Mononuclear cell (primary cell): ENCODE results near the gene BICD2. TPM values are rescaled to one million over a fixed set of nuclear protein-coding genes. Genes with fewer than 3 reads are reported as not detected.

ENCODE experiments used
- H3K27me3 ChIP-seq: 2 replicates; pipeline ENCODE4 v1.6.0; 2011; ENCODE audit warnings: low read length, control low read depth; ENCODE audit not compliant: insufficient read depth
- H3K4me1 ChIP-seq: 2 replicates; pipeline ENCODE4 v1.5.1; 2011; ENCODE audit warnings: mild to moderate bottlenecking, low read length, control low read depth; ENCODE audit not compliant: insufficient read depth
- H3K4me3 ChIP-seq: 2 replicates; pipeline ENCODE4 v1.5.1; 2011; ENCODE audit warnings: mild to moderate bottlenecking, low read length, moderate library complexity
- H3K9me3 ChIP-seq: 2 replicates; pipeline ENCODE4 v1.5.1; 2011; ENCODE audit warnings: low read depth, mild to moderate bottlenecking, control low read depth, low read length
- total RNA-seq: library from RNA; depleted of rRNA; stranded (reverse); fragments of >200 nt; gene quantifications from one replicate; pipeline ENCODE4 v1.2.3, GENCODE V29; 2012

Gene BICD2
- total RNA-seq, 1 donor = 27.9 TPM

GRCh38 chr9:92746567-92747458 is 17.8 kb downstream of the BICD2 start:
- Histone ChIP-seq H3K4me3 (no peak overlapping the region), H3K27me3 (no peaks in the 10 kb centered on the region), H3K9me3 (no peaks in the 10 kb centered on the region), H3K4me1 (peaks cover 57% of the 10 kb centered on the region)

DNA sequence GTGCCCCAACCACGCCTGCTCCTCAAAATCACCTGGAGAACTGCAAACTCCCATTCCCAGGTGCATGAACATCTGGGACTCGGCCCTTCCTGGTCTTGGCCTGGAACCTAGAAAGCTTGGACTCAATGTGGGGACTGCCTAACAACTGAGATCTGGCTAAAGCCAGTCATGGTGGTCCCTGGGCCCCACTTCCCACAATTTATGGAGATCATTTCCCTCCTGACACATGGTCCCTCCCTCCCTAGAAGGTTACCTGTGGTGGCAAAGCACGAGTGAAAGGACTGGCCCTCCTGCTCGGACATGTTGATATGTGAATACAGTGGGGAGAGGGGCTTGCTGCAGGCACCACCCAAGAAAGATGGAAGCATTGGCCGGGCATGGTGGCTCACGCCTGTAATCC is 18.8 kb downstream of the BICD2 start:
- H3K9me3 ChIP-seq = no peaks in the 10 kb centered on the region
- no peak overlapping the region for H3K4me3 ChIP-seq
- H3K4me1 ChIP-seq = peaks cover 55% of the 10 kb centered on the region
- H3K27me3 ChIP-seq = no peaks in the 10 kb centered on the region

DNA sequence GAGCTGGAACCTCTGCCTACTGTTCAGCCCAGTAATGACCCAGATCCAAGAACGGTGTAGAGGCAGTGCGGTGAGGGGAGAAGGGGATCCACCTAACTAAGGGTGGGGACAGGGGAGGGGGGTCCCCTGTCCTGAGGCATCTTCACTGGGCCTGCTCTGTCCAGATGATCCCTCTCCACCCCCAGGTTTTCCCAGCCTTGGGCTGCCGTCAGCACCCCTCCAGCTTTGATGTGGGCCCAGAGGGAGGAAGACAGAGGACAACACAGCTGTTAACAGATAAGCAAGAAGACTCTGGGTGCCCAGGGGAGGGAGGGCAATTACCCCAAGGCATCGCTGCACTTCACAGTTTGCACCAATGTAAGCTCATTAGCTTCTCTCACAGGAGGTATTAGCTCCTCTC is 19.3 kb downstream of the BICD2 start:
- no peaks in the 10 kb centered on the region for H3K9me3 ChIP-seq
- H3K4me1 ChIP-seq = peaks cover 60% of the 10 kb centered on the region
- no peak overlapping the region for H3K4me3 ChIP-seq
- no peaks in the 10 kb centered on the region for H3K27me3 ChIP-seq

DNA sequence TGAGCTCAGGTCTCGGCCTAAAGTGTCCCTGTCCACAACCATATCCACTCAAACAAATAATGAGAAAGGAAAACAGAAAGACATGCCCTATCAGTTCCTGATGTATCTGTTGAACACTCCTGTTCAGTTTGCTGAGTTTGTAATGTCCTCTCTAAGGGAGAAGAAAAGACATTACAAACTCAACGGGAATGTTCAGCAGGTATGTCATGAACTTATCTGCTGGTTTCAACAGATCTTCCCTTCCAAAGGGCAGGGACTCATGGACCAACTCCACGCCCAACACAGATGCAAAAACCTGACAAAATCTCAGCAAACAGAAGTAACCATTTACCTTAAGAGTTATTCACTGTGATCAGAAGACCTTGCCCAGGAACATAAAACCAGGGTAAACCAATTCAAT is 23.7 kb downstream of the BICD2 start:
- no peaks in the 10 kb centered on the region for H3K27me3 ChIP-seq
- peaks cover 70% of the 10 kb centered on the region for H3K4me1 ChIP-seq
- H3K4me3 ChIP-seq = no peak overlapping the region
- no peaks in the 10 kb centered on the region for H3K9me3 ChIP-seq

DNA sequence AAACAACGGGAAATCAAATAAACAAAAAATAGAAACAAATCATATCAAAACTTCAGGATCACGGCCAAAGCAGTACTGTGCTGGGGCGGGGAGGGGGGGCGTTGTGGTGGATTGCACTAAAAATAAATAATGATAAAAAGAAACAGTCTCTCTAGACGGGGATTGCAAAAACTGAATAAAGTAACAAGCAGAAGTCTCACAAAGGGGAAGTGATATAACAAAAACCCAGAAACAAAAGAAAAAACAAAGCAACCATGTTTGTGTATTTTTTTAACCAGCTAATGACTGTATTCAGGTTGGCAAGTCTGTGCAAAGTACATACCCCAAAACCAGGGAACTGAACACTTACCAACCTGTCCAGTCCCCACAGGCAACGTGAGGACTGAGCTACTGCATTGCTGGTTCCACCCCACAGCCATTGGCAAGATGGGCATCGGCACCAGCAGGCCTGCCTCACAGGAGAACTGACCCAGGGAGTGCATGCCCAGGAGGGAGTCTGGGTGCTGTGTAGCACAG is 24.1 kb downstream of the BICD2 start:
- Histone ChIP-seq H3K27me3 (no peaks in the 10 kb centered on the region), H3K9me3 (no peaks in the 10 kb centered on the region), H3K4me1 (peaks cover 75% of the 10 kb centered on the region), H3K4me3 (peak overlapping the region; percentile 16)

- Histone ChIP-seq H3K4me3 (peak overlapping the region; percentile 16), H3K4me1 (peaks cover 76% of the 10 kb centered on the region), H3K9me3 (no peaks in the 10 kb centered on the region), H3K27me3 (no peaks in the 10 kb centered on the region)
Measured at GRCh38 chr9:92740009-92740408, 24.6 kb downstream of the BICD2 start.

DNA sequence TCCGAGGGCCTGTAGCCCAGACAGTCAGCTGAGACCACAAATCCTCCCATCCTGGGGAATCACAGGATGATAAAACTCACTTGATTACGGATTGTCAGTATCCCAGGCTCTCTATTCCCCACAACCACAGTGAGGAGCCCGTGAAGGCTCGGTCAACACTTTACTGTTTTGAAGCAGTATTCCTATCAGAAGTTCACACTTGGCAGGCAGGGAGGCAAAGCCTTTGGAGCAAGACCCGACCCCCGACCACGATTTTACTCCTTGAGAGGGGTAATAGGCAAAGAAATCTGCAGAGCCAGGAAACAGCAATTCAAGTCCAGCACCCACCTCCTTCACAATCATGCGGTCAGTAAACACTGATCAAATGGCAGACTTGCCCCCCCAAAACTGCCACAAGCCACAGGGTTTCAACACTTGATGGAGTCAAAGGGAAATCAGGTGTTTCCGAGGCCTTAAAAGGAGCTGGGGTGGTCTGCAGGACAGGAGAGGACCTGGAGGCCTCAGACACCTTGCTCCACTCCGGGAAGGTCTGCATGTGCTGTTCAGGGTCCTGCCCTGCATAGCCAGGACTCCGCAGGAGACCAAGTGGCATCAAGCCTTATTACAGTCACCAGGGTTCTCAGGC is 25.2 kb downstream of the BICD2 start:
- Histone ChIP-seq H3K27me3 (no peaks in the 10 kb centered on the region), H3K9me3 (no peaks in the 10 kb centered on the region), H3K4me3 (no peak overlapping the region), H3K4me1 (peaks cover 80% of the 10 kb centered on the region)

- no peak overlapping the region for H3K4me3 ChIP-seq
- no peaks in the 10 kb centered on the region for H3K27me3 ChIP-seq
- no peaks in the 10 kb centered on the region for H3K9me3 ChIP-seq
- H3K4me1 ChIP-seq = peaks cover 75% of the 10 kb centered on the region
Measured at GRCh38 chr9:92738661-92739081, 26.0 kb downstream of the BICD2 start.

DNA sequence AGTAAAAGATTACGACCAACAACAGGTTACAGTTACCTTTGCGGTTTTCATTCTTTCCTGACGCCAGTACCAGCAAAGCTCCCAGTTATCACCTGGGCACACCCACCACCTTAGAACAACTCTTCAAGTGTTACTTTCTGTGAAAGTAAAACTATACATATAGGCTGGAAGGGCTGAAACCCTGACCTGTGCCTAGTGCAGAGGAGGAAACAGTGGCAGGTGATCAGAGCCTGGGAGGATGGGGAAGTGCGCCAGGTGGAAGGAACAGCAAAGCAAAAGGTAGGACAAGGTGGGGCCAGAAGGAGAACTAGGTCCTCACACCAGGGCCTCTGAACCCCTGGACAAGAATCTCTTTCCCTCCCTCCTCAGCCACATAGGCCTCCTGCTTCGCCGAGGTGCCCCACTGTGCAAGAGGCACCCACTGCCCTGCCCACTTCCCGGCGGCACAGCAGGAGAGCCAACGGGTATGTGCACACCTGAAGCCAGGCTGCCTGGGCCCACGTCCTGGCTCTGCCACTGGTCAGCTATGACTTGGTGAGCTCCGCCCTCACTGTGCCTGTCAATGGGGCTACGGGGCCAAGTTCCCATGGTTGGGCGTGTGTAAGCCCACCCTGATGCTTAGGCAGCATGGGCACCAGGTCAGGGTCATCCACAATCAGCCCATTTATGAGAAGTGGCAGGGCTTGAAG is 26.9 kb downstream of the BICD2 start:
- H3K9me3 ChIP-seq = no peaks in the 10 kb centered on the region
- H3K27me3 ChIP-seq = no peaks in the 10 kb centered on the region
- H3K4me1 ChIP-seq = peaks cover 67% of the 10 kb centered on the region
- H3K4me3 ChIP-seq = no peak overlapping the region

DNA sequence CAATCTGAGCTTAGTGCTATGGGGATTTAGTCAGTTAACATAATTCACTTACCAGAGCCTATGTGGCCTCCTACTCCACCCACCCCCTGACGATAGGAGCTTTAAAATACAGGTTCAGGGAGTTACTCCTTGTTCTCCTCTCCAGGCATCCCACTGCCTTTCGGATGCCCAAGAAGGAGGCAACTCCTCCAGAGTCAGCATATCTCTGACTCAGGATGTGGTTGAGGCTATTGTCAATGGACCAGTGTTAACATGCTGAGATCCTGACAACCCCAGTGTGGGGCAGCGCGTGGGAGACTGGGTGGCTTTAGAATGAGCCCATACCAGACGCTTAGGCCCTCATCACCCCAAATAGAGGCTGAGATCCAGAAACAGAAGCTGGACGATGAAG is 27.4 kb downstream of the BICD2 start:
- peaks cover 61% of the 10 kb centered on the region for H3K4me1 ChIP-seq
- H3K9me3 ChIP-seq = no peaks in the 10 kb centered on the region
- H3K27me3 ChIP-seq = no peaks in the 10 kb centered on the region
- H3K4me3 ChIP-seq = no peak overlapping the region

- Histone ChIP-seq H3K4me3 (no peak overlapping the region), H3K9me3 (no peaks in the 10 kb centered on the region), H3K4me1 (peaks cover 62% of the 10 kb centered on the region), H3K27me3 (no peaks in the 10 kb centered on the region)
Measured at GRCh38 chr9:92736563-92737215, 27.9 kb downstream of the BICD2 start.

DNA sequence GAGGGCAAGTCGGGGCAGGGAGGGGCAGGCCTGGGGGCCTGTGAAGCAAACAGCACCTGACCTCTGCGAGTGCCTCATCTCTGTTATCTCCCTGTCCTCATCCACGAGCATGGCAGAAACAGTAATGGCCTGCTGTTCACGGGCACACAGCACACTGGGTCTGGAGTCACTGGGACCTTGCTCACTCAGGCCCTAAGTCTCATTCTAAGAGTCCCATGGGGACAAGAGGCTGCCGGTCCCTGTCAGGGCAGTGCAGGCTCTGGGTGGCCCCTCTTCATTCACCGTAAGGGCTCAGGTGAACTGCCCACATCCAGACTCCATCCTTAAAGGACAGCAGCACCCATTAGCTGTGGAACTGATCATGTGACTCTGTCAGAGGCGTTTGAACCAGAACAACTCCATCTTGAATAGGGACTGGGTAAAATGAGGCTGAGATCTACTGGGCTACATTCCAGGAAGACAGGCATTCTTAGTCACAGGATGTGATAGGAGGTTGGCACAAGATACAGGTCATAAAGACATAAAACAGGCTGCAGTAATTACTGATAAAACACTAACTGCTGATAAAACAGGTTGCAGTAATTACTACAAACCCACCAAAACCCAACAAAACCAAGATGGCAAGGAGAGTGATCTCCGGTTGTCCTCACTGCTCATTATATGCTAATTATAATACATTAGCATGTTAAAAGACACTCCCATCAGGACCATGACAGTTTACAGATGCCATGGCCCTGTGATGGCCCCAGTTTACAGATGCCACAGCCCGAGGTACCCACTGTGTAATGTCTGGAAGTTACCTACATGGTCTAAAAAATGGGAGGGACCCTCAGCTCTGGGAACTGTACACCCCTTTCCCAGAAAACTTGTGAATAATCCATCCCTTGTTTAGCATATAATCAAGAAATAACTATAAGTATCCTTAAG is 28.7 kb downstream of the BICD2 start:
- H3K4me1 ChIP-seq = peaks cover 63% of the 10 kb centered on the region
- no peaks in the 10 kb centered on the region for H3K9me3 ChIP-seq
- H3K4me3 ChIP-seq = no peak overlapping the region
- no peaks in the 10 kb centered on the region for H3K27me3 ChIP-seq

- Histone ChIP-seq H3K9me3 (no peaks in the 10 kb centered on the region), H3K4me3 (no peak overlapping the region), H3K4me1 (peaks cover 64% of the 10 kb centered on the region), H3K27me3 (no peaks in the 10 kb centered on the region)
Measured at GRCh38 chr9:92734931-92735635, 29.6 kb downstream of the BICD2 start.
